Urinary bladder (tissue), 4 donors: ENCODE results near the gene PAQR4. TPM values are rescaled to one million over a fixed set of nuclear protein-coding genes. Genes with fewer than 3 reads are reported as not detected.

ENCODE experiments used
- DNase-seq: peaks from one replicate; pipeline ENCODE4 v3.0.0-alpha.2; 2015; ENCODE audit errors: extremely low spot score
- H3K27ac ChIP-seq: one replicate; pipeline ENCODE4 v1.5.1; 2013; ENCODE audit warnings: low read depth, mild to moderate bottlenecking, moderate library complexity
- H3K36me3 ChIP-seq: one replicate; pipeline ENCODE4 v1.6.1; 2013; ENCODE audit warnings: mild to moderate bottlenecking, moderate library complexity; ENCODE audit not compliant: insufficient read depth
- H3K4me1 ChIP-seq: one replicate; pipeline ENCODE4 v1.6.1; 2013; ENCODE audit warnings: mild to moderate bottlenecking, moderate library complexity; ENCODE audit not compliant: insufficient read depth
- H3K4me3 ChIP-seq: one replicate; pipeline ENCODE4 v1.5.1; 2013; ENCODE audit warnings: low read depth, low read length
- WGBS: extraction: QIAGEN DNeasy Blood & Tissue Kit; methylation state at CpG from one replicate; pipeline ENCODE4 v1.1.7; 2013; 5-methylcytosine and 5-hydroxymethylcytosine counted together
- polyA plus RNA-seq: library from polyadenylated mRNA; stranded (reverse); fragments of 200-250 nt; gene quantifications from one replicate; pipeline ENCODE4 v1.2.3, GENCODE V29; 2013
- total RNA-seq: library from RNA; depleted of rRNA; stranded (reverse); fragments of >200 nt; gene quantifications from one replicate; pipeline ENCODE4 v1.2.3, GENCODE V29; 2014
- donor health status: healthy with polysubstance abuse.
- donor health status: healthy.

Gene PAQR4
- total and polyA plus RNA-seq, 2 donors: 4.5 to 5.1 TPM

DNA sequence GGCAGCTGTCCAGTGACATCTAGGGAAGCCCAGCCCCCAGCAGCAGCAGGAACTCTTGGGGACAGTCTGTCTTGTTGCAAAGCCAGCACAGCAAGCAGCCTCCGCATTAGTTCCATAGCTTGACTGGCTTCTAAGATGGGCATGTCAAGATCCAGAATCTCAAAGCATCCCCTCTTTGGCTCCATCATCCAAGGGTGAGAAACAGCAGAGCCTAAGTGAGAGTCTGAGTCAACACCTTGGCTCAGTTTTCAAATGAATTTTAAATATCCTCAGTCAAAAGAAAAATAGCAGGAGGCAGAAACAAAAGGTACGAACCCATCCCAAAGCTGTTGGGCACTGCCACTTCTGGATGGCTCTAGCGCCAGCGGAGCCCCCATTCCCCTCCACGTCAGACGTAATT lies 45.8 kb downstream of the PAQR4 start:
- Histone ChIP-seq H3K27ac (no peak overlapping the region), H3K4me1 (no peaks in the 10 kb centered on the region), H3K36me3 (no peaks in the 10 kb centered on the region), H3K4me3 (no peak overlapping the region)
- no peak for DNase-seq
- 83% methylated on average over 6 of the region's 6 CpGs for WGBS

DNA sequence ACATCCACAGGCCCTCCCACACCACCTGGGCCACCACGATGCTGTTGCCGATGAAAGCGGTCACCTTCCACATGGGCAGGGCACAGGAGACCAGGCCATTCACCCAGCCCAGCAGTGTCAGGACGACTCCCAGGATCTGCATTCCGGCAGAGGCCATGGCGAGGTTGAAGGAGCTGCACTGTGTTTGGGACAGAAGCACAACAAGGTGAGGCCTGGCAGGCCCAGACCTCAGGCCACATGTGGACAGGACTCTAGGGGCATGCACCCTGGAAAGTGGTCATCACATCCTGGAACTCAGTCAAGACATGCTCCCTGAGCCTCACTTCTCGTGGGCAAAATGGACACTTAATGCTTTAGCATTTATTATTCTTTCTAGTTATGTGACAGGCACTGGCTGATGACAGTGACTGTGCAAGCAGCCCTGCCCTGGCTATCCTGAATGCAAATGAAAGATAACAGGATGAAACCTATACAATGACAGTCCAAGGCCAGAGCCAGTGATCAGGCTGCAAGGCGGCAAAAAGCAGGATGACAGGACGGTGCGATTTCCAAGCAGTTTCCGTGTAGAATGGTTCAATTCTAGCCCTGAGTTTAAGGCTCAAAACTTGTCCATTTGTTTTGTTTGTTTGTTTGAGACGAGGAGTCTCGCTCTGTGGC lies 46.8 kb downstream of the PAQR4 start:
- no peaks in the 10 kb centered on the region for H3K36me3 ChIP-seq
- H3K4me1 ChIP-seq: no peaks in the 10 kb centered on the region
- no peak for DNase-seq
- no peak overlapping the region for H3K4me3 ChIP-seq
- H3K27ac ChIP-seq: no peak overlapping the region
- WGBS: 84% methylated on average over 13 of the region's 13 CpGs

DNA sequence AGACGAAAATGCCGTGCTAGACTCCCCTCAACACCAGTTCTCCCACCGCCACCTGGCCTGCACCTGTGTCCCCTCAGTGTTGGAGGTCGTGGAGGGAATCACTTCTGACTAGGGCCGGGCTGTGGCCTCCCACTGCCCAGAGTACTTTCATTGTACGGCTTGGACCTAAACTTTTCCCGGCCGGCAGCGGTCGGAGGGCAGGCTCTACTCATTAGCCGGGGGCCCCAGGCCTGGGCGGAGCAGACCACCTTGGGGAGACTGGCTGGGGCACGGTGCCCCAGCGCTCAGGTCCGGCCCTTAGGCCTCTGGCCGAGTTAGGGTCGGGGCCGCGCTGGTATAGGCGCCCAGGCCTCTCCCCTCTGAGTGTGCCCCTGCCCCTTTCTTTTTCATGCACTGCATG lies 48.2 kb downstream of the PAQR4 start:
- peaks cover 2% of the 10 kb centered on the region for H3K4me1 ChIP-seq
- H3K27ac ChIP-seq: no peak overlapping the region
- no peak for DNase-seq
- 44% methylated on average over 20 of the region's 20 CpGs for WGBS
- H3K4me3 ChIP-seq: no peak overlapping the region
- no peaks in the 10 kb centered on the region for H3K36me3 ChIP-seq

DNA sequence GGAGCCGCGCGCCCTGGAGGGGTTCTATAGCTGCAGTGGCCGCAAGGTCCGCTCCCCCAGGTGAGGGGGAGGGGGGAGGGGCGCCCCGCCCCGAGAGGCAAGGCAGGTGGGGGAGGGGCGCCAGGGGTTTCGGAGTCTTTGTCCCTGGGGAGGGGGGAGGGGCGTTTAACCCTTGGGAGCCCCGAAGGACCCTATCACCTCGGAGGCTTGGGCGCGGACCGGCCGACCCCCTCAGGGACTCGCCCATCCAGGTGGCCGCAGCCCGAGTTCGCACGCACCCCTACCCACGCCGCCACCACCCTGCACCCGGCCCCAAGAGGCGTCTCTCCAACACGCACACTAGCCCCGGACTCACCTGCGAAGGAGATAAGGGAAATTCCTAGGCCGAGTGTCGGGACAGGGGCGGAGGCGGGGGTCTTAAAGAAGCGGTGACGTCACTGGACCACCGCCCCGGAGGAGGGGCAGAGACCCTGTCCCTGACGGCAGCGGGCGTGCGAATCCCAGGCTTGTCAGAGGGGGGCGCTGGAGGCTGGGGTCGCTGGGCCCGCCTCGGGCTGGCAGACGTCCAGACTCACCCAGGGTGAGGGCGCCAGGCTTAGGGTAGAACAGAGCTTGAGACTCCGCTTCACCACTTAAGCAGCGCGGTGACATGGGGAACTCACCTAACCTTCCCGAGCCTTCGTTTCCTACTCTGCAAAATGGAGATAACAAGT lies 48.8 kb downstream of the PAQR4 start, which contains the start of gene CLDN6:
TSS of gene CLDN6 (minus strand) at position 390 of the 713 bp plus-strand sequence. CDS start 2,162 bp downstream, outside the sequence.
- 5% methylated on average over 52 of the region's 52 CpGs for WGBS
- Histone ChIP-seq H3K27ac (no peak within 1 kb of the TSS), H3K4me3 (no peak within 1 kb of the TSS)

DNA sequence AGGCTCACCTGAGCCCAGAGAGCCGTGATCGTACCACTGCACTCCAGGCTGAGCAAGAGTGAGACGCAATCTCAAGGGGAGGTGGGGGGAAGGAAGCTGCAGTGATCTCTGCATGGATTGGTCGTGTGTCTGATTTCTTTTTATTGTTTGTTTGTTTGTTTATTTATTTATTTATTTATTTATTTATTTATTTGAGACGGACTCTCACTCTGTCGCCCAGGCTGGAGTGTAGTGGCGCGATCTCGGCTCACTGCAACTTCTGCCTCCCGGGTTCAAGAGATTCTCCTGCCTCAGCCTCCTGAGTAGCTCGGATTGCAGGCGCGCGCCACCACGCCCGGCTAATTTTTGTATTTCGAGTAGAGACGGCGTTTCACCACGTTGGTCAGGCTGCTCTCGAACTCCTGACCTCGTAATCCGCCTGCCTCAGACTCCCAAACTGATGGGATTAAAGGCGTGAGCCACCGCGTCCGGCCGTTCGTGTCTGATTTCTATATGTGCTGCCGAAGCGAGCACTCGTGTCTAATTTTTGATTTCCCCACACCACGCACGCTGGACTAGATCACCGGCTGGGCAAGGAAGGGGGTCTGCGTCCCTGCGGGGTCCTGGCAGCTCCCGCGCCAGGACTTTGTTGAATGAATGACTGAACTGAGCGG lies 50.6 kb downstream of the PAQR4 start:
- 29% methylated on average over 40 of the region's 40 CpGs for WGBS
- Histone ChIP-seq H3K36me3 (no peaks in the 10 kb centered on the region), H3K4me3 (peak overlapping the region; percentile 48), H3K4me1 (peaks cover 2% of the 10 kb centered on the region), H3K27ac (no peak overlapping the region)
- DNase-seq: no peak

More for the DNA sequence above, 48.8 kb downstream of the PAQR4 start, which contains the start of gene CLDN6:
- peaks cover 2% of the 10 kb centered on the region for H3K4me1 ChIP-seq
- no peak for DNase-seq
- no peaks in the 10 kb centered on the region for H3K36me3 ChIP-seq

DNA sequence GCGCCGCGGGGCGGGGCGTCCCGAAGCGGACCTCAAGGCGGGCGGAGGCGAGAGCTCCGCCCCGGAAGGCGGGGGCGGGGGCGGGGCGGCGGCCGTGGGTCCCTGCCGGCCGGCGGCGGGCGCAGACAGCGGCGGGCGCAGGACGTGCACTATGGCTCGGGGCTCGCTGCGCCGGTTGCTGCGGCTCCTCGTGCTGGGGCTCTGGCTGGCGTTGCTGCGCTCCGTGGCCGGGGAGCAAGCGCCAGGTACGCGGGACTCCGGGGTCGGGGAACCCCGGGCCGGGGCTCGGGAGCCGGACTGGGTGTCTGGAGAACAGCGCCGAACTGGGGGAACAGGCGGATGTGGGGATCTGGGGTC lies 51.1 kb downstream of the PAQR4 start, which contains the start of gene TNFRSF12A:
TSS of gene TNFRSF12A (plus strand) at position 122 of the 357 bp plus-strand sequence. CDS start at position 152, 30 bp downstream.
- no peak for DNase-seq
- H3K4me1 ChIP-seq: peaks cover 2% of the 10 kb centered on the region
- WGBS: under 1% methylated on average over 49 of the region's 49 CpGs
- peak within 1 kb of the TSS; percentile 89 for H3K27ac ChIP-seq
- H3K4me3 ChIP-seq: peak within 1 kb of the TSS; percentile 48
- no peaks in the 10 kb centered on the region for H3K36me3 ChIP-seq

DNA sequence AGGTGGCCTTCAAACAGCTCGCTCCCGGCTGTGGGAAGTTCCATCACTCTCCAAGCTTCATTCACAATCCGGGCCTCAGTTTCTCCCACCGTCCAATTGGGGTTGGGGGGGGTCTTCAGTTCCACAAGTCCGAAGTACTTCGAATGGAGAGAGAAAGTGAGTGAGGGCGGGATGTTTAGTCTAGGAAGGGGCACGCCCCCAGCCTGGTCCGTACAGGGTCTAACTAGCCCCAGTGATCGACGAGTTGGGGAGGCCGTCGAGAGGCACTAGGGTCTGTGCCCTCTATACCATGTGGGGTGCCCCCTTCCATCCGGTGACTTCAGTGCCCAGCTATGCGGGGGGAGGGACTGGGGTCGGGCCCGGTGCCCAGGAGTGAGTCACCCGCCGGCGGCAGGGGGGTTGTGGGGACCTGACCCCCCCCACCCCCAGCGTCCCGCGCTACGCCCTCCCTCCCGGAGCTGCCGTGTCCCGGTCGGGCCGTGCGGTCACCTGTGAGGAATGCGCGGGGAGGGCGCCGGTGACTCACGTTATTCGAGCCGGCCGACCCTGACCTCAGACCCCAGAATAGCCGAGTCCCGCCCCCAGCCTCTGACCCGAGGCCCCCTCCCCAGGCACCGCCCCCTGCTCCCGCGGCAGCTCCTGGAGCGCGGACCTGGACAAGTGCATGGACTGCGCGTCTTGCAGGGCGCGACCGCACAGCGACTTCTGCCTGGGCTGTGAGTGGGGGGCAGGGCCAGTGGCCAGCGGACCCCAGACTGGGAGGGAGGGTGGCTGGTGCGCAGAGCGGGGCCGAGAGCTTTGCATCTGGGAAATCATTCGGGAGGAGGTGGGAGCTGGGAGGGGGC lies 51.7 kb downstream of the PAQR4 start:
- Histone ChIP-seq H3K4me1 (peaks cover 2% of the 10 kb centered on the region), H3K36me3 (no peaks in the 10 kb centered on the region), H3K4me3 (peak overlapping the region; percentile 48), H3K27ac (peak overlapping the region; percentile 89)
- WGBS: under 1% methylated on average over 57 of the region's 57 CpGs
- DNase-seq: no peak

DNA sequence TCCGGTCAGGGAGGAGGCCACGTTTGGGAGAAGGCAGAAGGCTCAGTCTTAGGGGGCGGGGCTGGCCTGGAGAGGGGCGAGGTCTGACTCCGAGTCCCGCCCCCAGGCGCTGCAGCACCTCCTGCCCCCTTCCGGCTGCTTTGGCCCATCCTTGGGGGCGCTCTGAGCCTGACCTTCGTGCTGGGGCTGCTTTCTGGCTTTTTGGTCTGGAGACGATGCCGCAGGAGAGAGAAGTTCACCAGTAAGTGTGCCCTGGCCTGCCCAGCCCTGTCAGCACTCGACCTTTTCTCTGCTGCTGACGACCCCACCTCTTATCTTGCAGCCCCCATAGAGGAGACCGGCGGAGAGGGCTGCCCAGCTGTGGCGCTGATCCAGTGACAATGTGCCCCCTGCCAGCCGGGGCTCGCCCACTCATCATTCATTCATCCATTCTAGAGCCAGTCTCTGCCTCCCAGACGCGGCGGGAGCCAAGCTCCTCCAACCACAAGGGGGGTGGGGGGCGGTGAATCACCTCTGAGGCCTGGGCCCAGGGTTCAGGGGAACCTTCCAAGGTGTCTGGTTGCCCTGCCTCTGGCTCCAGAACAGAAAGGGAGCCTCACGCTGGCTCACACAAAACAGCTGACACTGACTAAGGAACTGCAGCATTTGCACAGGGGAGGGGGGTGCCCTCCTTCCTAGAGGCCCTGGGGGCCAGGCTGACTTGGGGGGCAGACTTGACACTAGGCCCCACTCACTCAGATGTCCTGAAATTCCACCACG lies 52.5 kb downstream of the PAQR4 start:
- 6% methylated on average over 25 of the region's 25 CpGs for WGBS
- Histone ChIP-seq H3K27ac (peak overlapping the region; percentile 89), H3K4me3 (peak overlapping the region; percentile 48), H3K36me3 (no peaks in the 10 kb centered on the region), H3K4me1 (peaks cover 2% of the 10 kb centered on the region)
- DNase-seq: no peak

DNA sequence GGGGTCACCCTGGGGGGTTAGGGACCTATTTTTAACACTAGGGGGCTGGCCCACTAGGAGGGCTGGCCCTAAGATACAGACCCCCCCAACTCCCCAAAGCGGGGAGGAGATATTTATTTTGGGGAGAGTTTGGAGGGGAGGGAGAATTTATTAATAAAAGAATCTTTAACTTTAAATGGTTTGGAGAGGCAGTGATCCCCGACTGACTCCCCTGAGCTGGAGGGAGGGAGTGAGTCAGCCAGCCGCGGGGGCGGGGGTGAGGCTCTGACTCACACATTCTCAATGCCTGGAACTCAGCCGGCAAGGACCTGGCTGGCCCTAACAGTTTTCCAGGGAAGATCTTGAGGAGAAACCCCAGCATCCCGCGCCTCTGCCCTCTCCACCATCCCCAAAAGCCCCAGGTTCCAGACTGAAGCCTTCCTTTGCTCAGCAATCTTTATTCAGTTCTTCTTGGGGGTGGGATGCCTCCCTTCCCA lies 53.1 kb downstream of the PAQR4 start:
- Histone ChIP-seq H3K4me3 (no peak overlapping the region), H3K4me1 (peaks cover 2% of the 10 kb centered on the region), H3K36me3 (no peaks in the 10 kb centered on the region), H3K27ac (peak overlapping the region; percentile 89)
- peak; percentile 77 for DNase-seq
- WGBS: 5% methylated on average over 8 of the region's 8 CpGs

DNA sequence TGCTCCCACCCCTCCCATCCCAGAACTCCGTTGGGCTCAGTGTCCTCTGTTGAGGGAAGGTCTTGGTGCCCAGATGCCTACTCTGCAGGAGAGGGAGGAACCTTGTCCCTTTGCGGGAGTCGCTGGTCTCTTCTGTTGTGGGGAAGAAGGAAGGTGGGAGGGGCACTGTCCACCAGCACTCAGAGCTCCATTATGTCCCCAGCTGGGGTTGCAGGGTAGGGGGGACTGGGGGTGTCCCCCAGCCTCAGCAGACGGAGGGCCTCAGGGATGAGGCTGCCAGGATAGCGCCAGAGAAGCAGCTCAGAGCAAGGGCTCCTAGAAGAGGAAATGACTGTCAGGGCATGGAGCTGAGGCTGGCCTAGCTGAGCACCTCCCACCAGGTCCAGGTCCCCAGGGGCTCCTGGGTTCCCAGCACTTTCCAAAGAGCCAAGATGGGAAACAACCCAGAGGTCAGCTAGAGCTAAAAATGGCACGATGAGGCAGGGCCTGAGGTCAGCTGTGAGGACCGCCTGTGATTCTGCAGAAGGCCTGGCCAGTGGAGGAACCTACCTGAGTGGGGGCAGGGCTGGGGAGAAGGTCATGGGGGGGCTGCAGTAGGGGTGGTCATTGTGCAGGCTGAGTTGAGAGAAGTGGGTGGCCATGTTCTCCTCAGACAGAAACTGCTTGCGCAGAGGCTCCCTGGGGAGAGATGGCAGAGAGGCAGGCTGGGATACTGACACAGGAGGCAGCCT lies 53.7 kb downstream of the PAQR4 start:
- peak overlapping the region; percentile 50 for H3K4me3 ChIP-seq
- DNase-seq: no peak
- H3K36me3 ChIP-seq: no peaks in the 10 kb centered on the region
- 25% methylated on average over 8 of the region's 8 CpGs for WGBS
- peak overlapping the region; percentile 90 for H3K27ac ChIP-seq
- peaks cover 2% of the 10 kb centered on the region for H3K4me1 ChIP-seq
